Right renal cortex interstitium (tissue), 3 donors: ENCODE results near the gene SCGB1A1. TPM values are rescaled to one million over a fixed set of nuclear protein-coding genes. Genes with fewer than 3 reads are reported as not detected.

Experiments used
- DNase-seq, 3 donors: peaks; one replicate each; pipeline ENCODE4 v3.0.0-alpha.2; 2013; ENCODE audit warnings: low read depth in 3 of 3, low spot score in 2 of 3
- polyA plus RNA-seq, 3 donors: library from polyadenylated mRNA; unstranded; fragments of 120-200 nt; gene quantifications; one replicate each; pipeline ENCODE4 v1.2.1, GENCODE V29; 2013; ENCODE audit not compliant: insufficient read length in 3 of 3

SCGB1A1 gene
- polyA plus RNA-seq, 3 donors, result not detected

GRCh38 chr11:62395885-62396551 is 22.8 kb upstream of the SCGB1A1 start:
- DNase-seq, result no peak

- DNase-seq, result no peak
Observed at GRCh38 chr11:62398011-62398994, 20.5 kb upstream of the SCGB1A1 start.

DNA sequence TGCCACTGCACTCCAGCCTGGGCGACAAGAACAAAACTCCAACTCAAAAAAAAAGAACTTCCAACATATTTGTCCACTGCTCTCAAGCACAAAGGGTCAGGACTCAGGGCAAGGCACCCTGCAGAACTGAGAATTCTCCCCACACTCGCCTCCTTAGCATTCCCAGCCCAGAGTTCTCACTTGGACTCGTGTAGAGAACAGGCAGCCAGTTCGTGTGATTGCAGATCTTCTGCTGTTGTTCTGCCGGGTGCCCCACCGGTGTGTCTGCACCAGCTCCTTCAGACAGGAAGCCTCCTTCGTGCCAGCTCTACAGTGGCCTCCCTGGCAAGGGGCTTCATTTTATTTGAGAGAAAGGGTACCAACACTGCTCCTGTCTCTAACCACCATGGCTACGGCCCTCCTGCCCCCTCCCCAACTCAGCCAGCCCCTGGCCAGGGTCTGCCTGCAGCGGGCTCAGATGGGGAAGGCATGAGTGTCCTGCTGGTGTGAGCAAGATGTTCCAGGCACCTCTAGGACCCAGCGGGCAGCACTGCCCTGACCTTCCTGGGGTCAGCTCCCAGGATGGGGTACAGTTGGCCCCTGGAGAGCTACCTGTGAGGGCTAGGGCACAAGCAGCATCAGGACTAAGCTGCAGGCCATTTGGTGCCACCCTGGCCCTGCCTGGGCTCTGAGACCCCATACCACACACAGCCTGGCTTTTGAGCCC is 19.5 kb upstream of the SCGB1A1 start:
- DNase-seq, result no peak

GRCh38 chr11:62399878-62400266 is 19.0 kb upstream of the SCGB1A1 start:
- no peak for DNase-seq

DNA sequence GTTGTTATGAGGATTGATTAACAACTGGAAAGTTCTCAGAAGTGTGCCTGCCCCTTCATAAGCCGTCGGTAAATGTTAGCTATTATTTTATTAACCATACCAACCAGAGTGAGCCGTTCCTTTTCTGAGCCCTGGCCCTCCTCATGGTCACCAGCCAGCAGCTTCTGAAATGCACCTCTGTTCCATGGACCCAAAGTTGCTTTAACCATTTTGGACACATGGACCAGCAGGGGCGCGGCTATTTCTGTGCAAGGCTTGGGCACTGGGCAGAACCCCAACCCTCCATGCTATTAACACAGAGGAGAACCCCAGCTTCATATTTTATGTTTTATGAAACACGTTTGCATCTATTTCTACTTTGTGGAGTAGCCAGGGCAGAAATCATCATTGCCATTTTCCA is 18.6 kb upstream of the SCGB1A1 start:
- no peak for DNase-seq

DNA sequence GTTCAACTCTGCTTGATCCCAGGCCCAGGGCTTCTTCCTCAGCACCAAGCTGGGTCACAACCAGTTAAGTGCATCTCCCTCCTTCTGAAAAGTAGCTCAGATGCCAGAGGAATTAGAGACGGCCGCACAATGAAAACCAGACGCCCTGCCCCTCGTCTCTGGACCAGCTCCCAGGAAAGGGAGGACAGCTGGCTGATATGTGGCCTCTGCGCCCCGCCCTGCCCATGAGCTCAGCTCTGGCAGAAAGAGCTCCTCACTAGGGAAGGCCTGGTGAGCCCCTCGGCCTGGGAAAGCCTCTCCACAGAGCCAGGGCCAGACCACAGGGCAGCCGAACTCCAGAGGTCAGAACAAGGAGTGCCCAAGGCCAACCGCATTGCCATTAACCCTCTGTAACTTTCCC is 18.1 kb upstream of the SCGB1A1 start:
- no peak for DNase-seq

DNA sequence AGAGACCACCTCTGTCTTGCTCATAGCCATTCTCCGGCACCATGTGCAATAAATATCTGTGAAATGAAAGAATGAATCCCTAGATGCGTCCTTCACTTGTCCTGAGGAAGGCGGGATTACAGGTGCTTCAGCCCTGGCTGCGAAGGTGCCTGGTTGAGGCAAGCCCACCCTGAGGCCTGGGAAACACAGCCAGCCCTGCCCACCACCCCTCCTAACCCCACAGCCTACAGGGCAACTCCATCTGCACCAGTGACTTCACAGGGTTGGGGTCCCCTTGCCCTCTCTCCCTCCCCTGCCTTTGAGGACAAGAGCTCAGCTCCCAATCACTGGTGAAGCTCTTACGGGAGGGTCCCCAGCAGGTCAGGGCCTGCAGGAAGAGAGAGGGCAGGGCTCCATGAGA is 17.5 kb upstream of the SCGB1A1 start:
- no peak for DNase-seq

DNA sequence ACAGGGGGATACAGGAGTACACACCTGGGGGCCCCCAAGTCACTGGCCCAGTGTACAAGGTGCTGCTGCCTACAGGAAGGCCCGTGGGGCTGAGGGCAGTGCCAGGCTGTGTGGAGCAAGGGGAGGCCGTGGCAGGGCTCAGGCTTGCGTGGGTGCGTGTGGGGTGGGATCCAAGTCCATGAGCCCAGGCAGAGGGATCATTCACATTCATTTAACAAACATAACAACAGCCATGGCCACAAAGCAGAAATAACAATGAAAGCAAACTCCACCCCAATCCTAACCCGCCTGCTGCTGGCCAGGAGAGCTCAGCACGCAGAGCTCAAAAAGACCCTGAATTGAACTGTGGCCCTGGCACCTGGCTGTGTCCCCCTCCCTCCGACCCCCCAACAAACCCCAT is 17.0 kb upstream of the SCGB1A1 start:
- no peak for DNase-seq

GRCh38 chr11:62402226-62402959 is 16.4 kb upstream of the SCGB1A1 start:
- no peak for DNase-seq

GRCh38 chr11:62402960-62403730 is 15.7 kb upstream of the SCGB1A1 start:
- no peak for DNase-seq

GRCh38 chr11:62404435-62404834 is 14.4 kb upstream of the SCGB1A1 start:
- no peak for DNase-seq

GRCh38 chr11:62404901-62405300 is 13.9 kb upstream of the SCGB1A1 start:
- DNase-seq, result no peak

GRCh38 chr11:62406034-62406433 is 12.8 kb upstream of the SCGB1A1 start:
- DNase-seq, result no peak

- DNase-seq, result no peak
Observed at GRCh38 chr11:62409831-62410230, 9.0 kb upstream of the SCGB1A1 start.

GRCh38 chr11:62410972-62411371 is 7.9 kb upstream of the SCGB1A1 start:
- DNase-seq, result no peak

GRCh38 chr11:62411524-62411923 is 7.3 kb upstream of the SCGB1A1 start:
- DNase-seq, result no peak

GRCh38 chr11:62413060-62413696 is 5.7 kb upstream of the SCGB1A1 start:
- DNase-seq, result no peak

DNA sequence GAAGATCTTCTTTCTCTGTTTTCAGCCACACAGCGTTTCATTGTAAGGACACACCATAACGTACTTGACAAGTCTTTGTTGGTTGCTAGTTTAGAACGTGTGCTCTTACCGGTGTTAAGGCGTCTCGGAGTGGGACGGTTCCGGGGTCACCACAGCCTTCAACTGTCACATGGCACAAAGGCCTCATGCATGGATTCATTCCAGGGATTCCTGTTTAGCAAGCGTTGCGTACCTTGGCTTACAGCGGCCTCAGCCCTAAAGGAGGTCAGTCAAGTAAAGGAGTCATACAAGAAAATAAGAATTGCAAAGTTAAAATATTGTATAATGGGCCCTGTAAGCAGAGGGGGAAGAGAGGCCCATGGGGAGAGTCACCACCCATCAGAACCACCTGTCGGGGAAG is 2.2 kb upstream of the SCGB1A1 start:
- no peak for DNase-seq

GRCh38 chr11:62418136-62418535 is 697 bp upstream of the SCGB1A1 start:
- DNase-seq, result no peak
